B cell (primary cell): ENCODE data around the gene DNM1L.

Source experiments
- EZH2 ChIP-seq: IDR thresholded peaks from 2 replicates; pipeline ENCODE4 v1.6.1; 2012; ENCODE audit warnings: borderline replicate concordance, low read depth, mild to moderate bottlenecking, moderate library complexity, low read length; ENCODE audit not compliant: insufficient read depth, poor library complexity, severe bottlenecking
- TF ChIP-seq, protein P1 (sequence below): fragments of 200-600 bp; IDR thresholded peaks from one replicate; pipeline ENCODE4 v1.8.0; 2022; ENCODE audit warnings: antibody characterized with exemption, mild to moderate bottlenecking

DNA sequence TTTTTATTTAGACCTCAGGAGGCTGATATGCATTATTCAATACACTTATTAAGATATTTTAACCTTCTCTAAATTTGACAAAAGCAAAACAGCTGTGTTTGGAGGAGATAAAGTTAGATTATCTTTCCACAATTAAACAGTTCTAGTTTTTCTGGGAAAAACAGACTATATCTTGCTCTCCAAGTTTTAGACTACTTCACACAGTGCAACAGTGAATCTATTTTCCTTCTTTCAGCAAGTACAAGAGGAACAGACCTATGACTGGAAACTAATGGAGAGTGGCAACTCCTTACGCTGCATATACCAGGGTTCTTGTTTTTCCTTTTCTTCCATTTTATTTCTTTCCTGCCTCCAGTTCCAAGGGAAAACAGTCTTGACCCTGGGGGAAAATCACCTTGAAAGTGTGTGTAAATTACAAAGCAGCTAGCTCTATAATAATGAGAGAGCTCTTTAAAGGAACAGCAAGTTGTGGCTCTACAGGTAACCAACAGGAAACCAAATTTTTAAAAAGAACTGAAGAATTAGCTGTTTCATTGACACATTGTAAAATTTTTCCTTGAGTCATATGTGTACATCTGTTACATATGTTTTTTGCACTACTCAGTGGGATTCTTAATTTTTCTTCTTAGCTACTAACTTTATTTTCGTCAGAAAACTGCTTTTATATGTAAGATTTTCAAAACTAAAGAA, 27.4 kb downstream of the DNM1L start:
- TF ChIP-seq, protein P1, sequence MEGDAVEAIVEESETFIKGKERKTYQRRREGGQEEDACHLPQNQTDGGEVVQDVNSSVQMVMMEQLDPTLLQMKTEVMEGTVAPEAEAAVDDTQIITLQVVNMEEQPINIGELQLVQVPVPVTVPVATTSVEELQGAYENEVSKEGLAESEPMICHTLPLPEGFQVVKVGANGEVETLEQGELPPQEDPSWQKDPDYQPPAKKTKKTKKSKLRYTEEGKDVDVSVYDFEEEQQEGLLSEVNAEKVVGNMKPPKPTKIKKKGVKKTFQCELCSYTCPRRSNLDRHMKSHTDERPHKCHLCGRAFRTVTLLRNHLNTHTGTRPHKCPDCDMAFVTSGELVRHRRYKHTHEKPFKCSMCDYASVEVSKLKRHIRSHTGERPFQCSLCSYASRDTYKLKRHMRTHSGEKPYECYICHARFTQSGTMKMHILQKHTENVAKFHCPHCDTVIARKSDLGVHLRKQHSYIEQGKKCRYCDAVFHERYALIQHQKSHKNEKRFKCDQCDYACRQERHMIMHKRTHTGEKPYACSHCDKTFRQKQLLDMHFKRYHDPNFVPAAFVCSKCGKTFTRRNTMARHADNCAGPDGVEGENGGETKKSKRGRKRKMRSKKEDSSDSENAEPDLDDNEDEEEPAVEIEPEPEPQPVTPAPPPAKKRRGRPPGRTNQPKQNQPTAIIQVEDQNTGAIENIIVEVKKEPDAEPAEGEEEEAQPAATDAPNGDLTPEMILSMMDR = no peak
- TF ChIP-seq EZH2 = no peak
